Glomerular endothelial cell (primary cell): Measurements from ENCODE around the gene TCN2. TPM values are rescaled to one million over a fixed set of nuclear protein-coding genes. Genes with fewer than 3 reads are reported as not detected.
"Not testable (repeated sequence)": the region's sequence is repeated elsewhere in the genome, so short reads cannot be mapped to it uniquely, and the experiment has no call there.

Experiments
- DNase-seq: peaks from one replicate; pipeline ENCODE4 v3.0.0-alpha.2; 2011; ENCODE audit warnings: low read depth, low spot score; ENCODE audit errors: extremely low read depth
- total RNA-seq: library from RNA; depleted of rRNA; stranded (reverse); fragments of >200 nt; gene quantifications from 2 replicates; pipeline ENCODE4 v1.2.3, GENCODE V29; 2015

The TCN2 gene
- 40.1 and 47.5 TPM in 2 replicates for total RNA-seq

DNA sequence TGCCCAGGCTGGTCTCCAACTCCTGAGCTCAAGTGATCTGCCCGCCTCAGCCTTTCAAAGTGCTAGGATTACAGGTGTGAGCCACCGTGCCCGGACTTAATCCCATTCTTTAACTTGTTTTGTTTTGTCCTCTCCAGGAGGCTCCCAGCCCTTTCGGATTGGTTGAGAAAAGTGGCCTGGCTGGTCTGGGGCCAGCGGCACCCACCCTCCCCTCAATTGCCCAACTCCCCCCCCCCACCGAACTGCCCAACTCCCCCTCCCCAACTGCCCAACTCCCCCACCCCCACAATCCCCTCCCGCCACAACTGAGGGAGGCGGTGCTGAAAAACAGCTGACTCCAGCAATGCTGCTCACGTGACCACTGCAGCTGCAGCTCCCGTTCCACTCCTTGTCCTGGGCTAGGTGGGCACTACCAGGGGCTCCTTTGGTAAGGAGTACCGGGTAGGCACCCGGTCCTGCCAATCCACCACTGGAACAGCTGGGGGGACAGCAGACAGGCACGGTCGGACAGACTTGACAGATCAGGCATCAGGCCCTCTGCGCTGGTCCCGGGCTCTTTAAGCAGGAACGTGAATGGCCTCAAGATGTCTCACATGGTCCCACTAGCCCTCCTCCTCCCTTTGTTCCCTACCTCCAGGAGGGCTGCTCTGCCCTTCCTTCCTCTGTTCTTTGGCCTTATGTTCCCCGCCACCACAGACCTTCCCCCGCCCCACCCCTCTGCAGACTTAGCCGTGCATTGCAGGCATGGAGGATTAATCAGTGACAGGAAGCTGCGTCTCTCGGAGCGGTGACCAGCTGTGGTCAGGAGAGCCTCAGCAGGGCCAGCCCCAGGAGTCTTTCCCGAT lies at the start of gene TCN2:
TSS of gene TCN2 (plus strand) at position 720 of the 845 bp plus-strand sequence. CDS start 158 bp downstream, outside the sequence.
- DNase-seq, result no peak

DNA sequence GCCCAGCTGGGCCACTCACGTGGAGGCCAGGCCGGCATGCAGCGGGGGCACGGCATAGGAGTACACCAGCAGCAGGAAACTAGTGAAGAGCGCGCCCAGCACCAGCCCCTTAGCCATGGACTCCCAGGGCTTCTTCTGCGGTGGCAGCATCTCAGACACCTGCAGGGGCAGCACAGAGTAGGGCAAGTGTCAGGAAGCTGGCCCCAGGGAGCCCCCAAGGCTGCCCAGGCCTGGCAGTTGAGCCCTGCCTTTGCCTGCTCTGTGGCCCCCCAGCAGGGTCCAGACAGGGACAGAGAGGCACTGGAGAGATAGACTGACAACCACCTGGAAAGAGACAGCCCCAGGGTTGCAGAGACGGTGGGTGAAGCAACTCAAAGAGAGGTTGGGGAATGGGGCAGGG lies 49.7 kb upstream of the TCN2 start:
- DNase-seq, result no peak

DNA sequence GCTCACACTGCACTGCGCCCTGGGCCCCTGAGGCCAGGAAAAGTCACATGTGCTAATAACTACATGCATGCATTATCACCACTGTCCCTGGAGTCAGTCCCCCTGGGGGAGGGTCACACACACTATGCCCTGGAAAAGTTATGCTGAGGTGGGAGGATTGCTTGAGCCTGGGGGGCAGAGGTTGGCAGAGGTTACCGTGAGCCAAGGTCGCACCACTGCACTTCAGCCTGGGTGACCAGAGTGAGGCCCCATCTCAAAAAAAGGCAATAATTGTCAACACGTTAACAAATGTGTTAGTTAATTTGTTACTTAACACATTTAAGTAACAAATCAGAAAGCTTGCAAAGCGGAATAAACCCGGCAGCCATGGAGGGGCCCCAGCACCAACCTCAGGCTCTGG lies 47.1 kb upstream of the TCN2 start:
- DNase-seq, result no peak

DNA sequence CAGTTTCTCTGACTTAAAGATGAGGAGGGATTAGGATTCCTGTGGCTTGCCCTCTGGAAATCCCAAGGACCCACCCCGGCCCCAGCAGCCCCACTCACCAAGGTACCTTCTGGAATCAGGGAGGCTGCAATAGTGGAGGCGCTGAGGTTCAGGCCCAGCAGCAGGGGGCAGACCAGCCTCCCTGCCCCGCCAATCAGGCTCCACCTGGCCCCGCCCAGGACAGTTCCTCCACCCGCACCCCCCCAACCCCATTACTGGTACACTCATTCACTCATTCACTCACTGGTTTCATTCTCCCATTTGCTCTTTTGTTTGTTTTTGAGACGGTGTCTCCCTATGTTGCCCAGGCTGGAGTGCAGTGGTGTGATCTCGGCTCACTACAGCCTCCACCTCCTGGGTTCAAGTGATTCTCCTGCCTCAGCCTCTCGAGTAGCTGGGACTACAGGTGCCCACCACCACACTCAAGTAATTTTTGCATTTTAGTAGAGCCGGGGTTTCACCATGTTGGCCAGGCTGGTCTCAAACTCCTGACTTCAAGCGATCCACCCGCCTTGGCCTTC lies 46.3 kb upstream of the TCN2 start:
- not testable (repeated sequence) for DNase-seq

DNA sequence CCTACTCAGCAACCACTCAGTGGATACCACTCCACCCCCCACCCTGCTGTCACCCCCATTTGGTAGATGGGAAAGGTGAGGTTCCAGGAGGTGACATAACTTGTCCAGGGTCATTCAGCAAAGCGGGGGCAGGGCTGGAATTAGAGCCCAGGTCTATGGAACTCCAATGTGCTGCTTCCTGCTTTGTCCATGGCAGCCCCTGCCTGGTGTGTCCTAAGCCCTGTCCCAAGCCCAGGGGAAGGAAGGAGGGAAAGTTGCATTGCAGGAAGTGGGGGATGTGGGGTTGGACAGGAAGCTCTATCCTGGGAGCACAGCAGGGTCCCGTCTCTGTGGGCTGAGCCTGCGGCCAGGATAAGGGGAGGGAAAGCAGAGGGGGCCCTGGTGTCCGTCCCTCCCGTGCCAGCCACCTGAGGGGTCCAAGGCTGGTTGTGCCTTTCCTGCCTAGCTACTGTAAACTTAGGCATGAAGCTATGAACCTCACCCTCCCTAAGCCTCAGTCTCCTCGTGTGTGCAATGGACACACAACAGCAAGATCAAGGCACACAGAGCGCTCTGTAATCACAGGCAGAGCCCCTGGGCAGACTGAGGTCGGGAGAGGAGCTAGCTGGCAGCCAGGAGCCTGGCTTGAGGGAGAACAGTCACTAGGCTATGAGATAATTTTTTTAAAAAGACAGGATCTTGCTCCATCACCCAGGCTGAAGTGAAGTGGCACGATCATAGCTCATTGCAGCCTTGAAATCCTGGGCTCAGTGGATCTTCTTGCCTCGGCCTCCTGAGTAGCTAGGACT lies 45.4 kb upstream of the TCN2 start:
- no peak for DNase-seq

DNA sequence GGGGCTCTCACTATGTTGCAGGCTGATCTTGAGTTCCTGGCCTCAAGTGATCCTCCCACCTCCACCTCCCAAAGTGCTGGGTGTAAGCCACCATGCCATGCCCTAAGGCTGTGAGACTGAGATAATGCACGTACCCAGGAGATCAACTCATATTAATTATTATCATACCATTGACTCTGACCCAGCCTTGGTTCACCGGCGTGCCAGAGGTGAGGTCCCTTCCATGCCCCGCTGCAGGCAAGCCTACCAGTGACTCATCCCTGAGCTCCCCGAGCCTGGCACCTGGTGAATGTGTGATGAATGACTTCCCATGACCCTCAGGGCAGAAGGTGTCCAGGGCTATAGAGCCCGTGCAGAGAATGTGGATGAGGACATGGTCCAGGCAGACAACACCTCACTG lies 44.6 kb upstream of the TCN2 start:
- no peak for DNase-seq

DNA sequence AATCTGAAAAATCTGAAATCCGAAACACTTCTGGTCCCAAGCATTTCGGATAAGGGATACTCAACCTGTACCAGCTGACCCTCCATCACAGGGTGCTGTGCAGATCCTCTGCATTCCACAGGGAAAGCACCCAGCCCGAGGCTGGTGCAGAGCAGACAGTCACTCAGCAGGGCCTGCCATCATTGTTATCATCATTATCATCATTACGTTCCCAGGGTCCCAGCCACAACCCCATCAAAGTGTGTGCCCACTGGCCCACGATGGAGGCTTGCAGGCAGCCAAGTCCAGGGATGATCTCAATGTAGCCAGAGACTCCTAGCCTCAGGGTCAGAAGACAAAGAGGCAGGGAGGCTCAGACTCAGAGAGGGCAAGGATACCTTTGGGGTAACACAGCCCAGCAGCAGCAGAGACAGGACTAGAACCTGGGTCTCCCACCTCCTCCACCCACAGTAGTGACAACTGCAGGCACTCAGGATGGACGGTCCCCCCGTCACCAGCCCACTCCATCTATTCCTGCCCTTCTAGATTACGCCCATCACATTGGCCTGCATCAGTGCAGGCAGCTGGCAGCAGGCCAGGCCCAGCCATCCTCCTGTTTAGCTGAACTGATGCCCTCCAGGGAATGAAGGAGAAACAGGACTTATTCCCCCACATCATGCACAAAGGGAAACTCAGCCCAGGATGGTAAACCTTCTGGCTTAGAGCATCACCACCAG lies 42.8 kb upstream of the TCN2 start:
- DNase-seq, result no peak

DNA sequence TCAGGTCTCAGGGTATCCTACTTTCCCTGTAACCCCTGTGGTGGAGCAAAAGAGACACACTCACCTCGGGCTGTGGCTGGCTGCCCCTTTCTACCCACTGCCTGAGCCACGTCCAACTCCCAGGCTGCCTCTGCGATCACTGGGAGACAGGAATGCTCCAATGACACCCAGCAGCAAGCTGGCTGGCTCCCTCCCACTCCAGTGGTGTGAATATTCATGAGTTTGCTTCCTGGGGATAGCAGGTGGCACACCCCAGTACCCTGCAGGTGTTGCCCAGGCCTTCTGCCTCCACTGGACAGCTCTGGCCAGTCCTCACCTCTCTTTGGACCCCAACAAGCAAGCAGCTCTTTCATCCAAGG lies 42.2 kb upstream of the TCN2 start:
- no peak for DNase-seq

DNA sequence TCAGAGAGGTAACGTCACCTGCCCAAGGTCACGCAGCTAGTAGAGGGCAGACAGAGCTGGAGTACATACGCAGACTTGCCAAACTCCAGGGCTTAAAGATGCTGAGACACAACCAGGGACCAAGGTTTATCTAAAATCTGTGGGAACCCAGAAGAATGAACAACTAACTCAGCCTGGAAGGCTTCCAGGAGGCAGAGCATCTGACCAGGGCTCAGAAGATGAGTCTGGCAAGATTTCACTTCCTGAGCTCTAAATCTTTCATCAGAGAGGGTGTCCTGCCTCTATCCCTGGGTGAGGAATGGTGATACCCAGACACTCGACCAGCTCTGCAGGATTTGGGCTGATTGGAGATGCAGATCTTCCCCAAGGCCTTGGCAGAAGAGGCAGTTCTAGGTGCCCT lies 41.6 kb upstream of the TCN2 start:
- DNase-seq, result no peak

DNA sequence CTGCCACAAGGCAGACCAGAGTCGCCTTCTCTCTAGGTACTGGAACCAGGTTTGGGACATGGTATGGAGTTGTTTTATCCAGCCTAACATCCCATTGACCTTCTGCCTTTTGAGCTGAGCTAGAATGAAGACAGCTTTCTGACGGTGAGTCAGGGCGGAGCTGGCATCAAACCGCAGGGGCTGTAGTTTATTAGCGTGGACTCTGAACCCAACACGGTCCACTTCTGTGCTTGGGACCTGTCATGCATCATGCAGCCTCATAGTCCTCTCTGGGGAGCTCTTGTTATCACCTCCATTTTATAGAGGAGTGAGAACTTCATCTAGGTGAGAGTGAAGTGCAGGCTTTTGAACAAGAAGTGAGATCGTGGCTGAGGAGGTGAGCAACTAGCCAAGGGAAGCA lies 40.8 kb upstream of the TCN2 start:
- DNase-seq, result no peak

DNA sequence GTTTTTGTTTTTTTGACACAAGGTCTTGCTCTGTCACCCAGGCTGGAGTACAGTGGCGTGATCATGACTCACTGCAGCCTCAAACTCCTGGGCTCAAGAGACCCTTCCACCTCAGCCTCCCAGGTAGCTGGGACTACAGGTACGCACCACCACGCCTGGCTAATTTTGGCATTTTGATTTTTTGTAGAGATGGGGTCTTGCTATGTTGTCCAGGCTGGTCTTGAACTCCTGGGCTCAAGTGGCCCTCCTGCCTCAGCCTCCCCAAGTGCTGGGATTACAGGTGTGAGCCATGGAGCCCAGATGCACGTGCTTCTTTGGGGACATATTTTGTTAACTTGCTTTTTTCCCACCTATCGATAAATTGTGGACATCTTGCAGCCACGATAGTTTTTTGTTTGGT lies 39.7 kb upstream of the TCN2 start:
- DNase-seq, result not testable (repeated sequence)

DNA sequence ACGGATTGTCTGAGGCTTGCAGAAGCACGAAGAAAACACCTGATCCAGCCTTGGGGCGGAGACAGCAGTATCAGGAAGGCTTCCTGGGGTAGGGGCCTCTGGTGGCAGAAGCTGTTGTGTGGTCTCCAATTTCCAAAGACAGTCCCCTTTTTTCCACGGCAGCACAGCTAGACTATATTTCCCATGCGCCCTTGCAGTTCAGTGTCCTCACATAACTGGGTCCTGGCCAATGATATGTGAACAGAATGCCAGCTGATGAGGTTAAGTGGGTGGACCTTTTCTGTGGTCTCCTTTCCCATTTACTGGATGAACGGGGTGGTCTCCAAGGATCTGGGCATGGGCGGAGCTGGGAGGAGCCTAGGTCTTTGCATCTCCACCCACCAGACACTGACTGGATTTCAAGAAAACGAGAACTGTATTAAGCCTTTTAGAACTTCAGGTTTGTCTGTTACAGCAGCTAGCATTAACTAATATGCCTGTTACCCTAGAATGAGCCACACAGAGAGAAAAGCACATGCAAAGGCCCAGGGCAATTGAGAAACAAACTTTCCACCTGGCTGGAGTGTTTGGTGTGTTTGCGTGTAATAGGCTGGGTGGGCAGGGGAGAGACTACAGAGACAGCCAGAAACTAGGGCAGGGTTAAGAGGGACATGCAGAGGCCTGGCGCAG lies 38.7 kb upstream of the TCN2 start:
- no peak for DNase-seq

DNA sequence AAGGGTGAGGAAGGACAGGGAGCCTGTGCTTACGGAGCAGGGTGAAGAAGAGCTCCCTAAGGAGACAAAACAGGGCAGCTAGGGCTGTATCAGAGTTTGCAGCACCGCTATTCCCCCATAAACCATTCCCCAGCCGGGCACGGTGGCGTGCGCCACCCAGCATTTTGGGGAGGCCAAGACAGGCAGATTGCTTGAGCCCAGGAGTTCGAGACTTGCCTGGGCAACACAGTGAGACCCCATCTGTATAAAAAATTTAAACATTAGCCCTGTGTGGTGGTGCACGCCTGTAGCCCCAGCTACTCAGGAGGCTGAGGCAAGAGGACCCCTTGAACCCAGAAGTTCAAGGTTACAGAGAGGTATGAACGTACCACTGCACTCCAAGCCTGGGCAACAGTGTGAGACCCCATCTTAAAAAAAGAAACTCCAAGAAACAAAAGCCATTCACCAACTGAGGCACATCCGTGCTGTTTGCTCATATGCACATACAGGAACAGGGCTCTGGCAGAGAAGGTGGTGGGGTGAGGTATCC lies 37.2 kb upstream of the TCN2 start:
- DNase-seq, result no peak

DNA sequence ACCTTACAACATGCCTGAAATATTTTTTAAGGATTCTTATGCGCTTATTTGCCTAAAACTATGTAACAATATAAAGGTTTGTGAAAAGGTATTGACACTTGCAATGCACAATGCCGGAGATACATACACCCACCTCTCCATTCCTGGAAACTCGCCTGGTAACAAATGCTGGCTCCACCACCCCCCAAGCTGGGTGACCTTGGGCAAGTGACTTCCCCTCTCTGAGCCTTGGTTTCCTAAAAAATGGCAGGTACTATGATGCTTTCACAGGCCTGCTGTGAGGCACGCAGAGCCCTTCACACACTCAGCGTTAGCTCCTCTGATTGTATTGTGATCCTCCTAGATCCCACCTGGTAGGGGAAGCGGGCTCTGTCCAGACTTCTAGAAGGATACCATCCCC lies 34.8 kb upstream of the TCN2 start:
- no peak for DNase-seq

DNA sequence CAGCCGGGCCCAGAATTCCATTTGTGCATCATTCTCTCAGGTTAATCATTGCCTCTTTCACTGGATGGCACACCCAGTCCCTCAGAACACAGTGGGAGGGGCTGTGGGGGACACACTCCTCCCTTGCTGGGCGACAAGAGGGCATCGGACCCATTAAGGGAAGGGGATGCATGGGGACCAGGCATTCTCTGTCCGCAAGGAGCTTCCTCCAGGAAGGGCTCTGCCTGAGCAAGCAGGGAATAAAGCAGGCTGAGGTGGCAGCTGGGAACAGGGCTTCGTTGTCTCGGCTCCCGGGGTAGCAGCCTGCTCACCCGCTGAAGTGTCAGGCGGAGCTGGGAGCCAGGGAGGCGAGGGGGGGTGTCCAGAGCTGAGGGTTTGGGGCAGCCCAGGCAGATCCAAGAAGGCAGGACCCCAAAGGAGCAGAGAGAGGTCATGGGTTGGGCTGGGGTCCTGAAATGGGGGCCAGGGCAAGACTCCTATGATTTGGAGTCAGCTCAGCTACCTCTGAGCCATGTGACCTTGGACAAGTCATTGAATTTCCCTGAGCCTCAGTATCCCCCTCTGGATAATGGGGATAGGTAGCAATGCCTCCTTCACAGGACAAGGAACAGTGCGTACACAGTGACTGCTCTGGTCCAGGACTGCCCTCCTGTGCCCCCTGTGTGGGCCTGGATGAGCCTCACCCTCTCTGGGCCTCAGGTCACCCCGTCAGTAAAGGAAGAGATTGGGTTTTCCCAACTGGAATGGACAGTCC lies 34.0 kb upstream of the TCN2 start:
- DNase-seq, result no peak

DNA sequence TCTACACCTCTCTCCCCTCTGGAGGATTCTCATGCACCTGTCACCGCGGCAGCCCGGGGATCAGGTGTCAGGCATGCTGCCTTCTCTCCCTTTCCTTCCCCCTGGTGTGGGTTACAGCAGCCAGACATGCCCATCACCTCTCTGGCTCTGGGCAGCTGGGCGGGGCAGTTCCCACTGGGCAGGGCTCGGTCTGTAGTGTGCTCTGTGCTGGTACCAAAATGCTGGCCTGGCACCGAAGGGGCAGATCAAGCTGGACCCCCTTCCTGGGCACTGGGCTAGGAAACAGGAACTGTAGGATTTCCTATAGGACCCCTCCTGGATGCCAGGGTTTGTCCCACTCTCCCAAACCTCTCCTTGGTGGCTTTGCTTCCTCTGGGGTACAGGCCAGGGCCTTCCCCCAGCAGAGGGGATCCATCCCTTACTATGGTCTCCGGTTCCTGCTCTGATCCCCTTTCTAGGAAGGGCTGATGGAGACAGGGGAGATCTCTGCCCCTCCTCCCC lies 33.3 kb upstream of the TCN2 start:
- DNase-seq, result no peak

DNA sequence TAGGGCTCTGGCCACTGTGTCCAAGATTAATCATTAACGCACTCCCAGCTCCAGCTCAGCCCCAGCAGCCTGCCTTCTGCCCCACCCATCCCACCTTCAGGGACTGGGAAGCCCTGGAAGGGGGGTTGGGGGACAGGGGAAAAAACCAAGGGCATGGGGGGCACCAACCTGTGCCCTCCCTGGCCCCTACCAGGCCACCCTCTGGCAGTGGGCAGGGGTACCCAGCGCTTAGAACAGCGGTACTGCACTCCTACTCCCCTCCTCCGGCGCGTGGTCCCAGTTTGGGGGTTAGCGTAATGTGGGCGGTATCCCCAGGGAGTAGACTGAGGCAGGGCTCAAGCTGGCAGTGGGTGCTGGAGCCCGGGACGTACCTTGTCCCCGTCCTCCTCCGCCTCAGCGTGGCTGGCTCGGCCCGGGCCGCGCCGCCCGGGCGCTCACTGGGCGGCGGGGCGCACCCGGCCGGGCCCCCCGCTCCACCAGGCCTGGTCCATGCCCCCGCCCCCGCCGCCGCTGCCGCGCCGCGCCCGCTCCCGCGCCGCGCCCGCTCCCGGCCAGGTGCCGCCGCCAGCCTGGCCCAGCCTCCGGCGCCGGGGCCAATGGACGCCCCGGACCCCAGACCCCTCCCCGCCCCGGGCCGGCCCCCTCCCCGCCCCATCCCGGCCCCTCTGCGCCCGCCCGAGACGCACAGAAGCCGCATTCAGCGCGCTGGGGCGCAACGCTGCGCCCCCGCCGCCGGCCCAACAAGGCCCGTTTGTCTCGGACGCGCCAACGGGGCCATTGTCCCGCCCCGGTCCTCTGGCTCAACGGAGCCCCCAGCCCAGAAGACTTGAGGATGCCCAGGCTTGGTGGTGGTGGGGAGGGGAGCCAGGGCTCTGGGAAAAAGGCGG lies 32.6 kb upstream of the TCN2 start, which contains the start of gene GAL3ST1:
TSS of gene GAL3ST1 (minus strand) at position 571 of the 887 bp plus-strand sequence. CDS start 17,273 bp downstream, outside the sequence.
- no peak for DNase-seq

DNA sequence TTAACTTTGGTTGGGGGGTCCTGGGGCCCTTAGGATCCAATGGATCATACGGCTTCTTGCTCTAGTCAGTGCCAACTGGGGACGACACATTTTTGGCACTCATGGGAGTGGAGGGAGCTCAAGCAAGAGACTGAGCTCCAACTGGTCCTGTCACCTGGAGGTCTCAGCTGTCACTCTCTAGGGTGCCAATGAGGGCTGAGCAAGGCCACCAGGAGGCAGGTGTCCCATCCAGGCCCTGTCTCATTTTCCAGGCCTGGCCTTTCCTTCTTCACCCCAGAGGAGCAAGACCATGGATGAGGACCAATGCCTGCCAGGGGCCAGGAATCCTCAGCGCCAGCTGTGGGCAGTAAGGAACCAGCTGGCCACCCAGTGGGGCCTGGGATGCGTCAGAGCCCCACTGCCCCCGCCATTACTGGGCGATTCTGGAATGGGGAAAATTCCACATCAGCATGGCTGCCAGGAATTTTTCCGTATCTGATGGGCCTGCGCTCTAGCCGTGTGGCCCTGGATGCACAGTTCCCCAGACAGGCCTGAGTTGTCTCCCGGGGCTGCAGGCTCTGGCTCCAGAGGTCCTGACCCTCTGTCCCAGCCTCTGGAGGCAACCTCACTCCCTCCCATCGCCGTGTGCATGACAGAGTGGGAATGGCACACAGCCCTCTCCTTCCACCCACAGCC lies 31.8 kb upstream of the TCN2 start:
- DNase-seq, result no peak
